SK-N-SH (cell line): ENCODE data around the gene FYN. TPM values are rescaled to one million over a fixed set of nuclear protein-coding genes. Genes with fewer than 3 reads are reported as not detected.

Experiments
- CTCF ChIA-PET: fragments of 300-600, 350-600 bp; formaldehyde crosslinking; extraction: SDS; loops from one replicate; lab custom pipeline; 2021; lab: Yijun Ruan, JAX
- POLR2A ChIA-PET: fragments of 350-600 bp; sonication (Branson Sonifier 250); formaldehyde crosslinking; extraction: SDS; loops from one replicate; lab custom pipeline; 2020; ENCODE audit warnings: antibody characterized with exemption, inconsistent platforms; lab: Yijun Ruan, JAX
- DNase-seq: peaks from one replicate; pipeline ENCODE4 v3.0.0; 2012
- H2AFZ ChIP-seq: fragments of 200-600 bp; sonication (generic); 2 replicates; pipeline ENCODE4 v1.8.1; 2016; ENCODE audit warnings: antibody characterized with exemption, mild to moderate bottlenecking, low read depth
- H3F3A ChIP-seq: fragments of 200-600 bp; sonication (generic); replicated peaks from 2 replicates; pipeline ENCODE3; 2016; ENCODE audit warnings: antibody characterized with exemption, mild to moderate bottlenecking; ENCODE audit not compliant: insufficient read depth
- H3K27ac ChIP-seq, 2 experiments: fragments of 200-500 bp in 1 of 2; fragments of 200-600 bp in 1 of 2; sonication (Bioruptor generic) in 1 of 2; sonication (generic), shearing (Covaris generic) in 1 of 2; 2 replicates each; pipeline versions ENCODE4 v1.5.1 to v1.6.1; 2014 to 2016; ENCODE audit warnings: low read depth in 2 of 2, inconsistent platforms in 1 of 2, low read length in 1 of 2, mild to moderate bottlenecking in 1 of 2, mixed read lengths in 1 of 2
- H3K27me3 ChIP-seq: fragments of 200-600 bp; sonication (generic), shearing (Covaris generic); 2 replicates; pipeline ENCODE4 v1.6.1; 2016; ENCODE audit warnings: mixed run types; ENCODE audit not compliant: insufficient read depth
- H3K36me3 ChIP-seq, 2 experiments: fragments of 200-500 bp in 1 of 2; fragments of 200-600 bp in 1 of 2; sonication (Bioruptor generic) in 1 of 2; sonication (generic) in 1 of 2; replicated peaks in 1 of 2; 2 replicates each; pipeline versions ENCODE3 to v1.5.1; 2014 to 2016; ENCODE audit warnings: low read length in 1 of 2, mild to moderate bottlenecking in 1 of 2; ENCODE audit not compliant: insufficient read depth in 2 of 2, control insufficient read depth in 1 of 2
- H3K4me1 ChIP-seq, 2 experiments: fragments of 200-500 bp in 1 of 2; fragments of 200-600 bp in 1 of 2; sonication (Bioruptor generic) in 1 of 2; sonication (generic), shearing (Covaris generic) in 1 of 2; 2 replicates each; pipeline versions ENCODE4 v1.5.1 to v1.6.1; 2014 to 2016; ENCODE audit warnings: low read depth in 1 of 2, low read length in 1 of 2, mixed run types in 1 of 2; ENCODE audit not compliant: insufficient read depth in 2 of 2, control insufficient read depth in 1 of 2
- H3K4me2 ChIP-seq: fragments of 200-600 bp; sonication (generic), shearing (Covaris generic); 2 replicates; pipeline ENCODE4 v1.6.1; 2017; ENCODE audit warnings: mixed run types
- H3K4me3 ChIP-seq, 2 experiments: fragments of 200-500 bp in 1 of 2; fragments of 200-600 bp in 1 of 2; sonication (Bioruptor generic) in 1 of 2; sonication (generic), shearing (Covaris generic) in 1 of 2; 2 replicates each; pipeline versions ENCODE4 v1.5.1 to v1.8.1; 2014 to 2016; ENCODE audit warnings: low read depth in 2 of 2, inconsistent platforms in 1 of 2, low read length in 1 of 2, mild to moderate bottlenecking in 1 of 2, mixed read lengths in 1 of 2, moderate library complexity in 1 of 2
- H3K79me2 ChIP-seq: fragments of 200-600 bp; sonication (generic); 2 replicates; pipeline ENCODE4 v1.8.1; 2017; ENCODE audit warnings: mild to moderate bottlenecking; ENCODE audit not compliant: insufficient read depth
- H3K9ac ChIP-seq: fragments of 200-600 bp; sonication (generic); 2 replicates; pipeline ENCODE4 v1.6.1; 2017; ENCODE audit warnings: mixed run types
- H3K9me2 ChIP-seq: fragments of 200-600 bp; sonication (generic); 2 replicates; pipeline ENCODE4 v1.6.1; 2017; ENCODE audit warnings: mixed run types
- H3K9me3 ChIP-seq: fragments of 200-600 bp; sonication (generic); 2 replicates; pipeline ENCODE4 v1.6.1; 2017; ENCODE audit warnings: mixed run types, mild to moderate bottlenecking, moderate library complexity
- H4K20me1 ChIP-seq: fragments of 200-600 bp; sonication (generic); 2 replicates; pipeline ENCODE4 v1.6.1; 2017; ENCODE audit warnings: mild to moderate bottlenecking, mixed run types; ENCODE audit not compliant: insufficient read depth
- CHD2 ChIP-seq: fragments of 150-350 bp; IDR thresholded peaks from 2 replicates; pipeline ENCODE4 v1.6.1; 2018; ENCODE audit warnings: low read length; ENCODE audit not compliant: partially characterized antibody
- EZH2phosphoT487 ChIP-seq: fragments of 200-600 bp; sonication (generic); IDR thresholded peaks from 2 replicates; pipeline ENCODE4 v1.6.1; 2017; ENCODE audit warnings: low read depth, mixed run types, mild to moderate bottlenecking, antibody characterized with exemption, moderate library complexity, borderline replicate concordance
- GABPA ChIP-seq: IDR thresholded peaks from 2 replicates; pipeline ENCODE4 v1.4.0; 2012; ENCODE audit warnings: low read depth, mild to moderate bottlenecking
- MEF2A ChIP-seq: IDR thresholded peaks from 2 replicates; pipeline ENCODE4 v1.4.0; 2012; ENCODE audit warnings: low read depth, borderline replicate concordance
- MXI1 ChIP-seq: IDR thresholded peaks from 2 replicates; pipeline ENCODE4 v1.6.1; 2012; ENCODE audit warnings: mild to moderate bottlenecking, low read depth, low read length, improper control_type of control experiment
- NRF1 ChIP-seq: IDR thresholded peaks from 2 replicates; pipeline ENCODE4 v1.6.1; 2012; ENCODE audit warnings: low read depth, mild to moderate bottlenecking, low read length
- POLR2AphosphoS5 ChIP-seq: IDR thresholded peaks from 2 replicates; pipeline ENCODE4 v1.6.1; 2012; ENCODE audit warnings: low read depth, low read length
- RAD21 ChIP-seq: IDR thresholded peaks from 2 replicates; pipeline ENCODE4 v1.6.1; 2012; ENCODE audit warnings: mild to moderate bottlenecking, low read length
- RCOR1 ChIP-seq: fragments of 150-350 bp; IDR thresholded peaks from 2 replicates; pipeline ENCODE4 v1.6.1; 2017; ENCODE audit warnings: antibody characterized with exemption, low read length
- SIN3A ChIP-seq: IDR thresholded peaks from 2 replicates; pipeline ENCODE4 v1.6.1; 2012; ENCODE audit warnings: low read depth, mild to moderate bottlenecking, low read length, moderate library complexity, borderline replicate concordance
- SMC3 ChIP-seq: IDR thresholded peaks from 2 replicates; pipeline ENCODE4 v1.6.1; 2012; ENCODE audit warnings: low read depth, low read length, improper control_type of control experiment
- TAF1 ChIP-seq: IDR thresholded peaks from 2 replicates; pipeline ENCODE4 v1.6.1; 2012; ENCODE audit warnings: low read depth, mild to moderate bottlenecking, low read length, moderate library complexity, borderline replicate concordance
- TCF12 ChIP-seq: IDR thresholded peaks from 2 replicates; pipeline ENCODE4 v1.4.0; 2012
- TEAD4 ChIP-seq: IDR thresholded peaks from 2 replicates; pipeline ENCODE4 v1.4.0; 2012; ENCODE audit warnings: mild to moderate bottlenecking, borderline replicate concordance; ENCODE audit not compliant: insufficient read depth
- YY1 ChIP-seq: IDR thresholded peaks from 2 replicates; pipeline ENCODE4 v1.4.0; 2012; ENCODE audit warnings: low read depth, mild to moderate bottlenecking
- WGBS: methylation state at CpG from one replicate; pipeline ENCODE4 v1.1.6; 2017; ENCODE audit warnings: low lambda C conversion rate; 5-methylcytosine and 5-hydroxymethylcytosine counted together
- polyA plus RNA-seq, 3 experiments: library from polyadenylated mRNA; depleted of rRNA; stranded (reverse); fragments of >200 nt; gene quantifications; 2 replicates each; pipeline ENCODE4 v1.2.3, GENCODE V29; 2012
- TF ChIP-seq, protein P1 (sequence below): IDR thresholded peaks from 2 replicates; pipeline ENCODE4 v1.6.1; 2012; ENCODE audit warnings: mild to moderate bottlenecking, low read depth, low read length, moderate library complexity
- TF ChIP-seq, protein P2 (sequence below): IDR thresholded peaks from 2 replicates; pipeline ENCODE4; 2012
- TF ChIP-seq, protein P3 (sequence below): fragments of 150-350 bp; IDR thresholded peaks from 2 replicates; pipeline ENCODE4 v1.6.1; 2017; ENCODE audit warnings: antibody characterized with exemption, low read length, low read depth, borderline replicate concordance
- TF ChIP-seq, protein P4 (sequence below): fragments of 200-600 bp; sonication (generic); IDR thresholded peaks from 2 replicates; pipeline ENCODE4 v1.6.1; 2017; ENCODE audit warnings: antibody characterized with exemption, mild to moderate bottlenecking, moderate library complexity

Gene FYN
- polyA plus RNA-seq, 1 of the 3 experiments (the other 2 are of a cell fraction), result 31.0 TPM

DNA sequence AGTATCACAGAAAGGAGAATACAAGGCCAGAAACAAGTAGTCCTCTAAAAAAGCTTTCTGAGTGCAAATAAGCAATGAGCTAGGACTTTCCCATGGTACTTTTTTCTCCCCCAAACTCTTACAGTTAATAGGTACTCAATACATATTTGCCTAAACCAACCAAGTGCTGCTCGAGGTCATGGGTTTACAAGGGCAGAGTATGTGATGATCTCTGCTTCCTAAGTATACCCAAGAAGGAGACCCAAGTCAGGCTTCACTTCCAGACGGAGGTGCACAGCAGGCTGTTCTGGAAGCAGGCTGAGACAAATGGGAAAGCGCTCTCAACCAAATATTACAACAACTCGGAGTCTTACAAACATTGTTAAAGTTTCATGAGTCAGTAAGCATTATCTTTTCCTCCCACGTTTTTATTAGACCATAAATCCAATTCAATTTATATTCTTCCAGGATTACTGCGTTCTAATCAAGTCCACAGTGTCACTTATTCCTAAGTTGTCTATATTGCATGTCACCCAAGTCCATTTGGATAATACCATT, 8.1 kb downstream of the FYN start:
- Histone ChIP-seq H3K9me2 (no peaks in the 10 kb centered on the region), H3K27ac (no peak overlapping the region), H3K4me2 (no peak overlapping the region), H3K36me3 (no peaks in the 10 kb centered on the region), H3K79me2 (peaks cover 80% of the 10 kb centered on the region), H3K9ac (no peak overlapping the region), H3K9me3 (no peaks in the 10 kb centered on the region), H3F3A (no peaks in the 10 kb centered on the region), H4K20me1 (no peaks in the 10 kb centered on the region; the same call in 1 of the 2 replicates), H3K4me1 (peaks cover 0 to 8% of the 10 kb centered on the region in 2 experiments; a peak in 1 of 4 replicates), H3K4me3 (no peak overlapping the region), H2AFZ (no peak overlapping the region), H3K27me3 (no peaks in the 10 kb centered on the region)
- ChIA-PET POLR2A (no interaction called here), CTCF (interaction anchor here (1.1 kb wide), 1 partner anchor 21 kb away, joined by 3 read pairs; no protein-coding TSS in a partner anchor)
- no peak for DNase-seq
- TF ChIP-seq TAF1, result no peak
- TF ChIP-seq, protein P1, sequence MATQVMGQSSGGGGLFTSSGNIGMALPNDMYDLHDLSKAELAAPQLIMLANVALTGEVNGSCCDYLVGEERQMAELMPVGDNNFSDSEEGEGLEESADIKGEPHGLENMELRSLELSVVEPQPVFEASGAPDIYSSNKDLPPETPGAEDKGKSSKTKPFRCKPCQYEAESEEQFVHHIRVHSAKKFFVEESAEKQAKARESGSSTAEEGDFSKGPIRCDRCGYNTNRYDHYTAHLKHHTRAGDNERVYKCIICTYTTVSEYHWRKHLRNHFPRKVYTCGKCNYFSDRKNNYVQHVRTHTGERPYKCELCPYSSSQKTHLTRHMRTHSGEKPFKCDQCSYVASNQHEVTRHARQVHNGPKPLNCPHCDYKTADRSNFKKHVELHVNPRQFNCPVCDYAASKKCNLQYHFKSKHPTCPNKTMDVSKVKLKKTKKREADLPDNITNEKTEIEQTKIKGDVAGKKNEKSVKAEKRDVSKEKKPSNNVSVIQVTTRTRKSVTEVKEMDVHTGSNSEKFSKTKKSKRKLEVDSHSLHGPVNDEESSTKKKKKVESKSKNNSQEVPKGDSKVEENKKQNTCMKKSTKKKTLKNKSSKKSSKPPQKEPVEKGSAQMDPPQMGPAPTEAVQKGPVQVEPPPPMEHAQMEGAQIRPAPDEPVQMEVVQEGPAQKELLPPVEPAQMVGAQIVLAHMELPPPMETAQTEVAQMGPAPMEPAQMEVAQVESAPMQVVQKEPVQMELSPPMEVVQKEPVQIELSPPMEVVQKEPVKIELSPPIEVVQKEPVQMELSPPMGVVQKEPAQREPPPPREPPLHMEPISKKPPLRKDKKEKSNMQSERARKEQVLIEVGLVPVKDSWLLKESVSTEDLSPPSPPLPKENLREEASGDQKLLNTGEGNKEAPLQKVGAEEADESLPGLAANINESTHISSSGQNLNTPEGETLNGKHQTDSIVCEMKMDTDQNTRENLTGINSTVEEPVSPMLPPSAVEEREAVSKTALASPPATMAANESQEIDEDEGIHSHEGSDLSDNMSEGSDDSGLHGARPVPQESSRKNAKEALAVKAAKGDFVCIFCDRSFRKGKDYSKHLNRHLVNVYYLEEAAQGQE, result no peak
- TF ChIP-seq, protein P2, sequence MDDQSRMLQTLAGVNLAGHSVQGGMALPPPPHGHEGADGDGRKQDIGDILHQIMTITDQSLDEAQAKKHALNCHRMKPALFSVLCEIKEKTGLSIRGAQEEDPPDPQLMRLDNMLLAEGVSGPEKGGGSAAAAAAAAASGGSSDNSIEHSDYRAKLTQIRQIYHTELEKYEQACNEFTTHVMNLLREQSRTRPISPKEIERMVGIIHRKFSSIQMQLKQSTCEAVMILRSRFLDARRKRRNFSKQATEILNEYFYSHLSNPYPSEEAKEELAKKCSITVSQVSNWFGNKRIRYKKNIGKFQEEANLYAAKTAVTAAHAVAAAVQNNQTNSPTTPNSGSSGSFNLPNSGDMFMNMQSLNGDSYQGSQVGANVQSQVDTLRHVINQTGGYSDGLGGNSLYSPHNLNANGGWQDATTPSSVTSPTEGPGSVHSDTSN, result no peak
- no peak for TF ChIP-seq TEAD4
- no peak for TF ChIP-seq MEF2A
- no peak for TF ChIP-seq NRF1
- 91% methylated on average over 6 of the region's 6 CpGs for WGBS

DNA sequence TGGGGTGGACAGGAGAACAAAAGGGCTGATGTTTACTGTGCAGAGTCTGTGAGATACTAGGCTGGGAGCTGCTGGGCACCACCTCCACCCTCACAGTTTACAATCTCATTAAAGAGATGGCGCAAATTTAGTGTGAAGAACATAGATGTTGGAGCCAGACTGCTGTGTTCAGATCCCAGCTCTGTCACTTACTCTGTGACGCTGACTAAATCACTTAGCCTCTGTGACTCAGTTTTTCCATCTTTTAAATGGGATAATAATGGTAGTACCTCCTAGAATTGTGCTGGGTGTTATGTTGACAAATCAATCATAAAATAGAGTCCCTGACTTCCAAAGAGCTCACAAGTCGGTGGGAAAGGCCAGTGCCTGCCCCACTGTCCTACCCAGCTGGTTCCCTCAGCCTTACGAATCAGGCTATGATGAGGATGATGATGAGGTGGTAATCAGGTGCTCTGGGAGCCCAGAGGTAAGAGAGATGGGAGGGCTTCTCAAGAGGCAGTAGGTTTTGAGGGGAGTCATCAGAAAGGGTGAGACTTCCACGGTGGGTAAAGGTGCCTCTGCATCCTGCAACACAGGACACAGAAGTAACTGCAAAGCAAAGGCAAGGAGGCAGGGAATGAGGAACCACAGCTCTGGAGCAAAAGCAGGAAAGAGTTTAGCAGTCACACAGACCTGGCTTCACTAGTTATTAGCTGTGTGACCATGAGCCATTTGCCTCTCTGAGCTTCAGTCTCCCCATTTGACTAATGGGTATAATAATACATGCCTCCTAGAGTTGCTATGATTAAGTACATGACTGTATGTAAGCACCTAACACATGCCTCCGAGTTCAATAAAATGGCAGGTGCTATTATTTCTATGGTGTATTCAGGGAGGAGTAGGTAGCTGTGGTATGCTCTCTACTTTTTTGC, 8.9 kb downstream of the FYN start:
- CTCF ChIA-PET, result no interaction called here
- no peak overlapping the region for H3K4me3 ChIP-seq
- no peaks in the 10 kb centered on the region for H3K36me3 ChIP-seq

More for the DNA sequence above, 8.9 kb downstream of the FYN start:
- POLR2A ChIA-PET, result no interaction called here
- Histone ChIP-seq H3K4me2 (no peak overlapping the region), H3K4me1 (peaks cover 0 to 8% of the 10 kb centered on the region in 2 experiments; a peak in 1 of 4 replicates), H3K9me3 (no peaks in the 10 kb centered on the region), H3K27ac (no peak overlapping the region), H3K27me3 (no peaks in the 10 kb centered on the region), H3K9ac (no peak overlapping the region), H4K20me1 (no peaks in the 10 kb centered on the region), H3F3A (no peaks in the 10 kb centered on the region), H3K79me2 (peaks cover 79% of the 10 kb centered on the region), H3K9me2 (no peaks in the 10 kb centered on the region), H2AFZ (no peak overlapping the region)
- DNase-seq, result no peak
- whole genome bisulfite sequencing, result 90% methylated on average over 6 of the region's 6 CpGs
- TF ChIP-seq, protein P3, sequence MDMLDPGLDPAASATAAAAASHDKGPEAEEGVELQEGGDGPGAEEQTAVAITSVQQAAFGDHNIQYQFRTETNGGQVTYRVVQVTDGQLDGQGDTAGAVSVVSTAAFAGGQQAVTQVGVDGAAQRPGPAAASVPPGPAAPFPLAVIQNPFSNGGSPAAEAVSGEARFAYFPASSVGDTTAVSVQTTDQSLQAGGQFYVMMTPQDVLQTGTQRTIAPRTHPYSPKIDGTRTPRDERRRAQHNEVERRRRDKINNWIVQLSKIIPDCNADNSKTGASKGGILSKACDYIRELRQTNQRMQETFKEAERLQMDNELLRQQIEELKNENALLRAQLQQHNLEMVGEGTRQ, result no peak
- TF ChIP-seq POLR2AphosphoS5, result no peak
- no peak for TF ChIP-seq EZH2phosphoT487
- TF ChIP-seq SMC3, result no peak
- no peak for TF ChIP-seq YY1
- TF ChIP-seq MEF2A, result no peak
- no peak for TF ChIP-seq SIN3A
- no peak for TF ChIP-seq TCF12
- TF ChIP-seq GABPA, result no peak
- no peak for TF ChIP-seq RCOR1
- TF ChIP-seq RAD21, result no peak
- no peak for TF ChIP-seq CHD2
- no peak for TF ChIP-seq MXI1
- TF ChIP-seq, protein P4, sequence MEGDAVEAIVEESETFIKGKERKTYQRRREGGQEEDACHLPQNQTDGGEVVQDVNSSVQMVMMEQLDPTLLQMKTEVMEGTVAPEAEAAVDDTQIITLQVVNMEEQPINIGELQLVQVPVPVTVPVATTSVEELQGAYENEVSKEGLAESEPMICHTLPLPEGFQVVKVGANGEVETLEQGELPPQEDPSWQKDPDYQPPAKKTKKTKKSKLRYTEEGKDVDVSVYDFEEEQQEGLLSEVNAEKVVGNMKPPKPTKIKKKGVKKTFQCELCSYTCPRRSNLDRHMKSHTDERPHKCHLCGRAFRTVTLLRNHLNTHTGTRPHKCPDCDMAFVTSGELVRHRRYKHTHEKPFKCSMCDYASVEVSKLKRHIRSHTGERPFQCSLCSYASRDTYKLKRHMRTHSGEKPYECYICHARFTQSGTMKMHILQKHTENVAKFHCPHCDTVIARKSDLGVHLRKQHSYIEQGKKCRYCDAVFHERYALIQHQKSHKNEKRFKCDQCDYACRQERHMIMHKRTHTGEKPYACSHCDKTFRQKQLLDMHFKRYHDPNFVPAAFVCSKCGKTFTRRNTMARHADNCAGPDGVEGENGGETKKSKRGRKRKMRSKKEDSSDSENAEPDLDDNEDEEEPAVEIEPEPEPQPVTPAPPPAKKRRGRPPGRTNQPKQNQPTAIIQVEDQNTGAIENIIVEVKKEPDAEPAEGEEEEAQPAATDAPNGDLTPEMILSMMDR, result no peak
